Breast epithelium (tissue), 3 donors: ENCODE results near the gene LIPF.

Experiments used
- CTCF ChIP-seq, 3 donors: fragments of 450-650 bp; IDR thresholded peaks; one replicate each; pipeline ENCODE4 v1.5.1; 2016 to 2017; ENCODE audit warnings: antibody characterized with exemption in 3 of 3, mild to moderate bottlenecking in 3 of 3, moderate library complexity in 3 of 3
- POLR2A ChIP-seq: fragments of 450-650 bp; IDR thresholded peaks from one replicate; pipeline ENCODE4 v1.6.1; 2016; ENCODE audit warnings: antibody characterized with exemption, mild to moderate bottlenecking, moderate library complexity
- POLR2AphosphoS5 ChIP-seq, 3 donors: sonication (generic); formaldehyde crosslinking; IDR thresholded peaks; one replicate each; pipeline ENCODE4 v1.6.1; 2017; ENCODE audit warnings: antibody characterized with exemption in 3 of 3

- TF ChIP-seq CTCF (IDR thresholded peaks at IDR 0.05), result no peak
- no peak for TF ChIP-seq POLR2AphosphoS5 (IDR thresholded peaks at IDR 0.05)
- TF ChIP-seq POLR2A, result no peak
Measured at GRCh38 chr10:88661577-88661976, 2.7 kb upstream of the LIPF start.
